ENCODE data around the gene CCDC13. TPM values are rescaled to one million over a fixed set of nuclear protein-coding genes. Genes with fewer than 3 reads are reported as not detected.

Gene CCDC13
- total and polyA plus RNA-seq, 5 donors from 2014 or later = 0.15 to 0.33 (median 0.29) TPM; not detected in 1

GRCh38 chr3:42773409-42773751 is 327 bp upstream of the CCDC13 start:
- no peak for ATAC-seq (ENCODE audit: low read depth in 2 of 2)
- Mint-ChIP-seq H3K9me3 (peaks cover 0 to 1% (median 0%) of the 10 kb centered on the region in 7 donors), H3K27me3 (peaks cover 7% of the 10 kb centered on the region), H3K36me3 (no peaks in the 10 kb centered on the region), H3K4me3 (peak overlapping the region; percentile 68 to 96 (median 86)), H3K4me1 (peaks cover 8 to 18% (median 11%) of the 10 kb centered on the region in 4 donors), H3K27ac (peak overlapping the region; percentile 48 to 89 (median 74))
- DNase-seq = no peak
- Histone ChIP-seq H3K27me3 (ENCODE audit: control insufficient read depth, insufficient read depth, low read length) (no peaks in the 10 kb centered on the region), H3K9me3 (ENCODE audit: control insufficient read depth in 2 of 2, low read length in 2 of 2) (no peaks in the 10 kb centered on the region), H3K4me3 (ENCODE audit: low read depth, low read length) (peak overlapping the region; percentile 84), H3K4me1 (ENCODE audit: control insufficient read depth, insufficient read depth, low read length, poor library complexity, severe bottlenecking) (peaks cover 14% of the 10 kb centered on the region), H3K36me3 (ENCODE audit: control insufficient read depth, insufficient read depth, low read length) (no peaks in the 10 kb centered on the region), H3K27ac (ENCODE audit: insufficient read depth, low read length, poor library complexity, severe bottlenecking) (no peak overlapping the region)

- no peaks in the 10 kb centered on the region for H3K27me3 ChIP-seq (ENCODE audit: control insufficient read depth, insufficient read depth, low read length)
- H3K27ac ChIP-seq (ENCODE audit: insufficient read depth, low read length, poor library complexity, severe bottlenecking) = no peak overlapping the region
- no peaks in the 10 kb centered on the region for H3K36me3 Mint-ChIP-seq
- H3K9me3 Mint-ChIP-seq = peaks cover 0 to 1% (median 0%) of the 10 kb centered on the region in 7 donors
- ATAC-seq (ENCODE audit: low read depth in 2 of 2) (no peak), DNase-seq (no peak)
- no peak overlapping the region for H3K4me3 ChIP-seq (ENCODE audit: low read depth, low read length)
- H3K27ac Mint-ChIP-seq = no peak overlapping the region
- peaks cover 7% of the 10 kb centered on the region for H3K27me3 Mint-ChIP-seq
- H3K4me1 ChIP-seq (ENCODE audit: control insufficient read depth, insufficient read depth, low read length, poor library complexity, severe bottlenecking) = peaks cover 14% of the 10 kb centered on the region
- H3K9me3 ChIP-seq (ENCODE audit: control insufficient read depth in 2 of 2, low read length in 2 of 2) = no peaks in the 10 kb centered on the region
- H3K4me1 Mint-ChIP-seq = peaks cover 8 to 18% (median 10%) of the 10 kb centered on the region in 4 donors
- H3K4me3 Mint-ChIP-seq = peak overlapping the region in 1 of 4 donors; percentile 44
- no peaks in the 10 kb centered on the region for H3K36me3 ChIP-seq (ENCODE audit: control insufficient read depth, insufficient read depth, low read length)
These were observed 1.8 kb downstream of the CCDC13 start for GRCh38 chr3:42771271-42771670.

- H3K4me3 ChIP-seq (ENCODE audit: low read depth, low read length) = no peak overlapping the region
- Mint-ChIP-seq H3K9me3 (peaks cover 0 to 1% (median 0%) of the 10 kb centered on the region in 7 donors), H3K27me3 (peaks cover 7% of the 10 kb centered on the region), H3K36me3 (no peaks in the 10 kb centered on the region), H3K27ac (no peak overlapping the region), H3K4me1 (peaks cover 8 to 18% (median 10%) of the 10 kb centered on the region in 4 donors), H3K4me3 (no peak overlapping the region)
- no peaks in the 10 kb centered on the region for H3K36me3 ChIP-seq (ENCODE audit: control insufficient read depth, insufficient read depth, low read length)
- no peak overlapping the region for H3K27ac ChIP-seq (ENCODE audit: insufficient read depth, low read length, poor library complexity, severe bottlenecking)
- no peaks in the 10 kb centered on the region for H3K9me3 ChIP-seq (ENCODE audit: control insufficient read depth in 2 of 2, low read length in 2 of 2)
- ATAC-seq (ENCODE audit: low read depth in 2 of 2) (no peak), DNase-seq (no peak)
- H3K4me1 ChIP-seq (ENCODE audit: control insufficient read depth, insufficient read depth, low read length, poor library complexity, severe bottlenecking) = peaks cover 14% of the 10 kb centered on the region
- no peaks in the 10 kb centered on the region for H3K27me3 ChIP-seq (ENCODE audit: control insufficient read depth, insufficient read depth, low read length)
These were observed 3.4 kb downstream of the CCDC13 start for GRCh38 chr3:42769477-42770131.

GRCh38 chr3:42764561-42765295 is 8.3 kb downstream of the CCDC13 start:
- no peaks in the 10 kb centered on the region for H3K9me3 ChIP-seq (ENCODE audit: control insufficient read depth in 2 of 2, low read length in 2 of 2)
- H3K27me3 ChIP-seq (ENCODE audit: control insufficient read depth, insufficient read depth, low read length) = peaks cover 5% of the 10 kb centered on the region
- Mint-ChIP-seq H3K27ac (no peak overlapping the region), H3K4me1 (no peaks in the 10 kb centered on the region), H3K27me3 (peaks cover 1% of the 10 kb centered on the region), H3K9me3 (no peaks in the 10 kb centered on the region), H3K36me3 (no peaks in the 10 kb centered on the region), H3K4me3 (no peak overlapping the region)
- H3K27ac ChIP-seq (ENCODE audit: insufficient read depth, low read length, poor library complexity, severe bottlenecking) = no peak overlapping the region
- DNase-seq = no peak
- ATAC-seq (ENCODE audit: low read depth in 2 of 2) = no peak
- H3K36me3 ChIP-seq (ENCODE audit: control insufficient read depth, insufficient read depth, low read length) = no peaks in the 10 kb centered on the region
- H3K4me3 ChIP-seq (ENCODE audit: low read depth, low read length) = no peak overlapping the region
- H3K4me1 ChIP-seq (ENCODE audit: control insufficient read depth, insufficient read depth, low read length, poor library complexity, severe bottlenecking) = no peaks in the 10 kb centered on the region

GRCh38 chr3:42764115-42764514 is 8.9 kb downstream of the CCDC13 start:
- H3K27me3 ChIP-seq (ENCODE audit: control insufficient read depth, insufficient read depth, low read length) = peaks cover 5% of the 10 kb centered on the region
- Mint-ChIP-seq H3K36me3 (no peaks in the 10 kb centered on the region), H3K4me3 (no peak overlapping the region), H3K27me3 (peaks cover 4% of the 10 kb centered on the region), H3K27ac (no peak overlapping the region), H3K4me1 (no peaks in the 10 kb centered on the region), H3K9me3 (no peaks in the 10 kb centered on the region)
- no peak overlapping the region for H3K4me3 ChIP-seq (ENCODE audit: low read depth, low read length)
- no peaks in the 10 kb centered on the region for H3K36me3 ChIP-seq (ENCODE audit: control insufficient read depth, insufficient read depth, low read length)
- ATAC-seq (ENCODE audit: low read depth in 2 of 2) (no peak), DNase-seq (no peak)
- no peaks in the 10 kb centered on the region for H3K4me1 ChIP-seq (ENCODE audit: control insufficient read depth, insufficient read depth, low read length, poor library complexity, severe bottlenecking)
- H3K27ac ChIP-seq (ENCODE audit: insufficient read depth, low read length, poor library complexity, severe bottlenecking) = no peak overlapping the region
- H3K9me3 ChIP-seq (ENCODE audit: control insufficient read depth in 2 of 2, low read length in 2 of 2) = no peaks in the 10 kb centered on the region

GRCh38 chr3:42763021-42763420 is 10.0 kb downstream of the CCDC13 start:
- H3K27me3 ChIP-seq (ENCODE audit: control insufficient read depth, insufficient read depth, low read length) = peaks cover 5% of the 10 kb centered on the region
- no peak overlapping the region for H3K27ac Mint-ChIP-seq
- ATAC-seq (ENCODE audit: low read depth in 2 of 2) (no peak), DNase-seq (no peak)
- H3K27ac ChIP-seq (ENCODE audit: insufficient read depth, low read length, poor library complexity, severe bottlenecking) = no peak overlapping the region
- H3K4me3 Mint-ChIP-seq = no peak overlapping the region
- peaks cover 14% of the 10 kb centered on the region for H3K27me3 Mint-ChIP-seq
- H3K36me3 Mint-ChIP-seq = no peaks in the 10 kb centered on the region
- peaks cover 0 to 2% (median 0%) of the 10 kb centered on the region in 4 donors for H3K4me1 Mint-ChIP-seq
- no peak overlapping the region for H3K4me3 ChIP-seq (ENCODE audit: low read depth, low read length)
- no peaks in the 10 kb centered on the region for H3K36me3 ChIP-seq (ENCODE audit: control insufficient read depth, insufficient read depth, low read length)
- H3K4me1 ChIP-seq (ENCODE audit: control insufficient read depth, insufficient read depth, low read length, poor library complexity, severe bottlenecking) = no peaks in the 10 kb centered on the region
- no peaks in the 10 kb centered on the region for H3K9me3 Mint-ChIP-seq
- no peaks in the 10 kb centered on the region for H3K9me3 ChIP-seq (ENCODE audit: control insufficient read depth in 2 of 2, low read length in 2 of 2)

GRCh38 chr3:42762046-42762724 is 10.9 kb downstream of the CCDC13 start:
- peaks cover 0 to 2% (median 0%) of the 10 kb centered on the region in 4 donors for H3K4me1 Mint-ChIP-seq
- Histone ChIP-seq H3K4me3 (ENCODE audit: low read depth, low read length) (no peak overlapping the region), H3K4me1 (ENCODE audit: control insufficient read depth, insufficient read depth, low read length, poor library complexity, severe bottlenecking) (no peaks in the 10 kb centered on the region), H3K27me3 (ENCODE audit: control insufficient read depth, insufficient read depth, low read length) (peaks cover 5% of the 10 kb centered on the region), H3K27ac (ENCODE audit: insufficient read depth, low read length, poor library complexity, severe bottlenecking) (no peak overlapping the region), H3K9me3 (ENCODE audit: control insufficient read depth in 2 of 2, low read length in 2 of 2) (no peaks in the 10 kb centered on the region), H3K36me3 (ENCODE audit: control insufficient read depth, insufficient read depth, low read length) (no peaks in the 10 kb centered on the region)
- no peaks in the 10 kb centered on the region for H3K9me3 Mint-ChIP-seq
- no peak for ATAC-seq (ENCODE audit: low read depth in 2 of 2)
- no peak for DNase-seq
- H3K27ac Mint-ChIP-seq = no peak overlapping the region
- H3K27me3 Mint-ChIP-seq = peaks cover 14% of the 10 kb centered on the region
- no peak overlapping the region for H3K4me3 Mint-ChIP-seq
- H3K36me3 Mint-ChIP-seq = no peaks in the 10 kb centered on the region

Measured in CD4-positive, CD25-positive, alpha-beta regulatory T cell (primary cell).